Measurements from ENCODE around the gene CRIP3.

DNA sequence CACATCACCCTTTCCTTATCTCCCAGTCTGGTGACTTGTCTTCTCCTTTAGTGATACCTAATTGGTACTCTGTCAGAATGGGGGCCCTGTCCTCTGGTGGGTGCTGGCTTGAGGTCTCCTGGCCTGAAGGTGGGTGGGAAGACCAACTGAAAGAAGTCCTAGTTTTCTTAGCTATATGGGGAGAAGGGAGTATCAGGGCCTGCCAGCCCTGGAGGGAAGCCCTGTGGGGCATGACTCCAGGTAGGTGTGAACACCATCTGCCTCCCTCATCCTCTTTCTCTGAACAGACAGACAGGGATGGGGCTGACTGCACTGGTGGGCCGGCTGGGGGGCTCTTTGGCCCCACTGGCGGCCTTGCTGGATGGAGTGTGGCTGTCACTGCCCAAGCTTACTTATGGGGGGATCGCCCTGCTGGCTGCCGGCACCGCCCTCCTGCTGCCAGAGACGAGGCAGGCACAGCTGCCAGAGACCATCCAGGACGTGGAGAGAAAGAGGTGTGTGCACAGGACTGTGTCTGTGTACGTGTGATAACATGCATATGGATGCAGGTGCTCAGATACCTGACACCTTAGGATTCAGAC, 4.8 kb downstream of the CRIP3 start:
- TF ChIP-seq, protein P1, sequence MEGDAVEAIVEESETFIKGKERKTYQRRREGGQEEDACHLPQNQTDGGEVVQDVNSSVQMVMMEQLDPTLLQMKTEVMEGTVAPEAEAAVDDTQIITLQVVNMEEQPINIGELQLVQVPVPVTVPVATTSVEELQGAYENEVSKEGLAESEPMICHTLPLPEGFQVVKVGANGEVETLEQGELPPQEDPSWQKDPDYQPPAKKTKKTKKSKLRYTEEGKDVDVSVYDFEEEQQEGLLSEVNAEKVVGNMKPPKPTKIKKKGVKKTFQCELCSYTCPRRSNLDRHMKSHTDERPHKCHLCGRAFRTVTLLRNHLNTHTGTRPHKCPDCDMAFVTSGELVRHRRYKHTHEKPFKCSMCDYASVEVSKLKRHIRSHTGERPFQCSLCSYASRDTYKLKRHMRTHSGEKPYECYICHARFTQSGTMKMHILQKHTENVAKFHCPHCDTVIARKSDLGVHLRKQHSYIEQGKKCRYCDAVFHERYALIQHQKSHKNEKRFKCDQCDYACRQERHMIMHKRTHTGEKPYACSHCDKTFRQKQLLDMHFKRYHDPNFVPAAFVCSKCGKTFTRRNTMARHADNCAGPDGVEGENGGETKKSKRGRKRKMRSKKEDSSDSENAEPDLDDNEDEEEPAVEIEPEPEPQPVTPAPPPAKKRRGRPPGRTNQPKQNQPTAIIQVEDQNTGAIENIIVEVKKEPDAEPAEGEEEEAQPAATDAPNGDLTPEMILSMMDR (IDR thresholded peaks at IDR 0.05; ENCODE audit: insufficient read depth, low read length, poor library complexity, severe bottlenecking) = no peak
- TF ChIP-seq EZH2phosphoT487 (conservative IDR thresholded peaks at IDR 0.05; ENCODE audit: low read length) = no peak

All from SU-DHL-6 (cell line).